ENCODE data around the gene ANKMY1. TPM values are rescaled to one million over a fixed set of nuclear protein-coding genes. Genes with fewer than 3 reads are reported as not detected.

ANKMY1 gene
- total and polyA plus RNA-seq, 2 experiments from 2014 or later: 2.3 to 8.9 TPM

DNA sequence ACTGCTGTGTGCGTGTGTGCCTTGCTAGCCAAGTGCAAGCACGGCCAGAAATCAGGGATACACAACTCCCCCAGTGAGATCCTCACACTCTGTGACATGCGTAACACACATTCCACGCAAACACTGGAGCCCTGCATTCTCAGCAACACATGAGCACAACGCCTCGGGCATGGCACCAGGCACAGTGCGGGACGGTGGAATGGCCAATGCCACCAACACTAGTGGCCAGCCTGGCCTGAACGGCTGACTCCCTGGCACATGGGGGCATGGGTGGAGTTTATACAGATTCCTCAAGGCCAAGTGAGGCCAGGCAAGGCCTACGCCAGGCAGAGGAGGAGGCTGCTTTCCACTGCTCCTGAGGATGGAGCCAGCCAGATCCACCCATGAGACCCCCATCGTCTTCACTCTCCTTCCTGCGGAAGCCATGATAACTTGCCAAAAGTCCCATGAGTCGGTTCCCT lies 56.2 kb downstream of the ANKMY1 start:
- Histone ChIP-seq H3K4me3 (no peak overlapping the region), H2AFZ (no peak overlapping the region), H3K36me3 (ENCODE audit: insufficient read depth) (no peaks in the 10 kb centered on the region), H3K4me1 (ENCODE audit: insufficient read depth) (no peaks in the 10 kb centered on the region), H3K9me2 (ENCODE audit: insufficient read depth) (peaks cover 3% of the 10 kb centered on the region; the same call in 1 of the 2 replicates), H3K79me2 (replicated peaks; ENCODE audit: insufficient read depth) (no peaks in the 10 kb centered on the region), H3K4me2 (no peak overlapping the region), H4K20me1 (replicated peaks; ENCODE audit: insufficient read depth) (no peaks in the 10 kb centered on the region), H3F3A (replicated peaks; ENCODE audit: low read depth) (no peaks in the 10 kb centered on the region), H3K27ac (ENCODE audit: low read depth) (no peak overlapping the region), H3K27me3 (ENCODE audit: insufficient read depth) (no peaks in the 10 kb centered on the region)
- Mint-ChIP-seq H3K9me3 (peaks cover 5% of the 10 kb centered on the region), H3K4me1 (no peaks in the 10 kb centered on the region), H3K27ac (no peak overlapping the region), H3K4me3 (no peak overlapping the region), H3K36me3 (ENCODE audit: low read depth) (no peaks in the 10 kb centered on the region), H3K27me3 (ENCODE audit: insufficient read depth, low read depth, poor library complexity) (peaks cover 9% of the 10 kb centered on the region)
- no peak for DNase-seq (ENCODE audit: low spot score)
- ATAC-seq: no peak
- TF ChIP-seq JUNB (IDR thresholded peaks at IDR 0.05; ENCODE audit: unreplicated experiment) (no peak), STAT1 (IDR thresholded peaks at IDR 0.05; ENCODE audit: unreplicated experiment) (no peak), ZNF114 (CRISPR knock-in tag; IDR thresholded peaks at IDR 0.05) (no peak), EZH2 (IDR thresholded peaks at IDR 0.05; ENCODE audit: low read depth, unreplicated experiment) (no peak), NANOG (IDR thresholded peaks at IDR 0.05; ENCODE audit: borderline replicate concordance) (no peak)
- TF ChIP-seq, protein P1, sequence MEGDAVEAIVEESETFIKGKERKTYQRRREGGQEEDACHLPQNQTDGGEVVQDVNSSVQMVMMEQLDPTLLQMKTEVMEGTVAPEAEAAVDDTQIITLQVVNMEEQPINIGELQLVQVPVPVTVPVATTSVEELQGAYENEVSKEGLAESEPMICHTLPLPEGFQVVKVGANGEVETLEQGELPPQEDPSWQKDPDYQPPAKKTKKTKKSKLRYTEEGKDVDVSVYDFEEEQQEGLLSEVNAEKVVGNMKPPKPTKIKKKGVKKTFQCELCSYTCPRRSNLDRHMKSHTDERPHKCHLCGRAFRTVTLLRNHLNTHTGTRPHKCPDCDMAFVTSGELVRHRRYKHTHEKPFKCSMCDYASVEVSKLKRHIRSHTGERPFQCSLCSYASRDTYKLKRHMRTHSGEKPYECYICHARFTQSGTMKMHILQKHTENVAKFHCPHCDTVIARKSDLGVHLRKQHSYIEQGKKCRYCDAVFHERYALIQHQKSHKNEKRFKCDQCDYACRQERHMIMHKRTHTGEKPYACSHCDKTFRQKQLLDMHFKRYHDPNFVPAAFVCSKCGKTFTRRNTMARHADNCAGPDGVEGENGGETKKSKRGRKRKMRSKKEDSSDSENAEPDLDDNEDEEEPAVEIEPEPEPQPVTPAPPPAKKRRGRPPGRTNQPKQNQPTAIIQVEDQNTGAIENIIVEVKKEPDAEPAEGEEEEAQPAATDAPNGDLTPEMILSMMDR (conservative IDR thresholded peaks at IDR 0.05; ENCODE audit: low read depth in 2 of 2): no peak
- TF ChIP-seq, protein P2, sequence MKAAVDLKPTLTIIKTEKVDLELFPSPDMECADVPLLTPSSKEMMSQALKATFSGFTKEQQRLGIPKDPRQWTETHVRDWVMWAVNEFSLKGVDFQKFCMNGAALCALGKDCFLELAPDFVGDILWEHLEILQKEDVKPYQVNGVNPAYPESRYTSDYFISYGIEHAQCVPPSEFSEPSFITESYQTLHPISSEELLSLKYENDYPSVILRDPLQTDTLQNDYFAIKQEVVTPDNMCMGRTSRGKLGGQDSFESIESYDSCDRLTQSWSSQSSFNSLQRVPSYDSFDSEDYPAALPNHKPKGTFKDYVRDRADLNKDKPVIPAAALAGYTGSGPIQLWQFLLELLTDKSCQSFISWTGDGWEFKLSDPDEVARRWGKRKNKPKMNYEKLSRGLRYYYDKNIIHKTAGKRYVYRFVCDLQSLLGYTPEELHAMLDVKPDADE (IDR thresholded peaks at IDR 0.05): no peak

DNA sequence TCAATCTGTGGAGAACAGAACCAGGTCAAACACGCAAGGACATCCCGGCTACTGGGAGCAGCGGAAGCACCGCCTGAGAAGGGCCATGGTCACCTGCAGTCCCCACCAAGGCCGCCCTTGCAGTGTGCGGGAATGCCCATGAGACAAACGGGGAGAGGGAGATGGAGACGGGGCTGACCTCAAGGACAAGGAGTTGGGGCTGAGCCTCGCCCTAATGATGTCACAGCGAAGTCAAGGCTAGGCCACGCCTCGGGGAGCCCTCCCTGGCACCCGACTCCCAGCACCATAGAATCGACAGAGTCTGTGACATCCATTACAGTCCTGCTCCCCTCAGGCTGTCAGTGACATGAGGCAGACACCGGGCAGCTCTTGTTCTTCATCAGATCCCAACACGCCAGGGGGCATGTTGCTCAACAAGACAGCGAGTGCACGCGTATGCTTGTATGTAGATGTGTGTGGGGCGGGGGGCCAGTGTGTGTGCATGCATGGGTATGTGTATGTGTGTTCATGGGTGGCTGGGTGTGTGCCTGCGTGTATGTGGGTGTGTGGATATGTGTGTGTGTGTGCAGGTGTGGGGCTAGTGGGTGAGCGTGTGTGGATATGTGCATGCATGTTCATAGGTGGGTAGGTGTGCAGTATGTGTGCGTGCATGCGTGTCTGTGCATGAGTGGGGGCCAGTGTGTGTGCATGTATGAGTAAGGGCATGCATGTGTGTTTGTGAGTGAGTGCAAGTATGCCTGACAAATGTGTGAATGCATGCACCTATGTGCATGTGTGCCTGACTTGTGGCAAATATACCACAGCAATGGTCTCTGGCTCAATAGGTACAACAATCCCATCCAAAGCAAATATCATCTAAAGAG lies 57.0 kb downstream of the ANKMY1 start:
- Histone ChIP-seq H3F3A (replicated peaks; ENCODE audit: low read depth) (no peaks in the 10 kb centered on the region), H3K4me1 (ENCODE audit: insufficient read depth) (no peaks in the 10 kb centered on the region), H3K27ac (ENCODE audit: low read depth) (no peak overlapping the region), H3K36me3 (ENCODE audit: insufficient read depth) (no peaks in the 10 kb centered on the region), H3K27me3 (ENCODE audit: insufficient read depth) (no peaks in the 10 kb centered on the region), H4K20me1 (replicated peaks; ENCODE audit: insufficient read depth) (no peaks in the 10 kb centered on the region), H3K4me3 (no peak overlapping the region), H2AFZ (no peak overlapping the region), H3K4me2 (no peak overlapping the region), H3K79me2 (replicated peaks; ENCODE audit: insufficient read depth) (no peaks in the 10 kb centered on the region), H3K9me2 (ENCODE audit: insufficient read depth) (peaks cover 6% of the 10 kb centered on the region; the same call in 1 of the 2 replicates)
- ATAC-seq (no peak), DNase-seq (ENCODE audit: low spot score) (no peak)
- Mint-ChIP-seq H3K27me3 (ENCODE audit: insufficient read depth, low read depth, poor library complexity) (peaks cover 9% of the 10 kb centered on the region), H3K36me3 (ENCODE audit: low read depth) (peaks cover 5% of the 10 kb centered on the region), H3K4me1 (no peaks in the 10 kb centered on the region), H3K27ac (no peak overlapping the region), H3K9me3 (peaks cover 13% of the 10 kb centered on the region), H3K4me3 (no peak overlapping the region)
- TF ChIP-seq, protein P3, sequence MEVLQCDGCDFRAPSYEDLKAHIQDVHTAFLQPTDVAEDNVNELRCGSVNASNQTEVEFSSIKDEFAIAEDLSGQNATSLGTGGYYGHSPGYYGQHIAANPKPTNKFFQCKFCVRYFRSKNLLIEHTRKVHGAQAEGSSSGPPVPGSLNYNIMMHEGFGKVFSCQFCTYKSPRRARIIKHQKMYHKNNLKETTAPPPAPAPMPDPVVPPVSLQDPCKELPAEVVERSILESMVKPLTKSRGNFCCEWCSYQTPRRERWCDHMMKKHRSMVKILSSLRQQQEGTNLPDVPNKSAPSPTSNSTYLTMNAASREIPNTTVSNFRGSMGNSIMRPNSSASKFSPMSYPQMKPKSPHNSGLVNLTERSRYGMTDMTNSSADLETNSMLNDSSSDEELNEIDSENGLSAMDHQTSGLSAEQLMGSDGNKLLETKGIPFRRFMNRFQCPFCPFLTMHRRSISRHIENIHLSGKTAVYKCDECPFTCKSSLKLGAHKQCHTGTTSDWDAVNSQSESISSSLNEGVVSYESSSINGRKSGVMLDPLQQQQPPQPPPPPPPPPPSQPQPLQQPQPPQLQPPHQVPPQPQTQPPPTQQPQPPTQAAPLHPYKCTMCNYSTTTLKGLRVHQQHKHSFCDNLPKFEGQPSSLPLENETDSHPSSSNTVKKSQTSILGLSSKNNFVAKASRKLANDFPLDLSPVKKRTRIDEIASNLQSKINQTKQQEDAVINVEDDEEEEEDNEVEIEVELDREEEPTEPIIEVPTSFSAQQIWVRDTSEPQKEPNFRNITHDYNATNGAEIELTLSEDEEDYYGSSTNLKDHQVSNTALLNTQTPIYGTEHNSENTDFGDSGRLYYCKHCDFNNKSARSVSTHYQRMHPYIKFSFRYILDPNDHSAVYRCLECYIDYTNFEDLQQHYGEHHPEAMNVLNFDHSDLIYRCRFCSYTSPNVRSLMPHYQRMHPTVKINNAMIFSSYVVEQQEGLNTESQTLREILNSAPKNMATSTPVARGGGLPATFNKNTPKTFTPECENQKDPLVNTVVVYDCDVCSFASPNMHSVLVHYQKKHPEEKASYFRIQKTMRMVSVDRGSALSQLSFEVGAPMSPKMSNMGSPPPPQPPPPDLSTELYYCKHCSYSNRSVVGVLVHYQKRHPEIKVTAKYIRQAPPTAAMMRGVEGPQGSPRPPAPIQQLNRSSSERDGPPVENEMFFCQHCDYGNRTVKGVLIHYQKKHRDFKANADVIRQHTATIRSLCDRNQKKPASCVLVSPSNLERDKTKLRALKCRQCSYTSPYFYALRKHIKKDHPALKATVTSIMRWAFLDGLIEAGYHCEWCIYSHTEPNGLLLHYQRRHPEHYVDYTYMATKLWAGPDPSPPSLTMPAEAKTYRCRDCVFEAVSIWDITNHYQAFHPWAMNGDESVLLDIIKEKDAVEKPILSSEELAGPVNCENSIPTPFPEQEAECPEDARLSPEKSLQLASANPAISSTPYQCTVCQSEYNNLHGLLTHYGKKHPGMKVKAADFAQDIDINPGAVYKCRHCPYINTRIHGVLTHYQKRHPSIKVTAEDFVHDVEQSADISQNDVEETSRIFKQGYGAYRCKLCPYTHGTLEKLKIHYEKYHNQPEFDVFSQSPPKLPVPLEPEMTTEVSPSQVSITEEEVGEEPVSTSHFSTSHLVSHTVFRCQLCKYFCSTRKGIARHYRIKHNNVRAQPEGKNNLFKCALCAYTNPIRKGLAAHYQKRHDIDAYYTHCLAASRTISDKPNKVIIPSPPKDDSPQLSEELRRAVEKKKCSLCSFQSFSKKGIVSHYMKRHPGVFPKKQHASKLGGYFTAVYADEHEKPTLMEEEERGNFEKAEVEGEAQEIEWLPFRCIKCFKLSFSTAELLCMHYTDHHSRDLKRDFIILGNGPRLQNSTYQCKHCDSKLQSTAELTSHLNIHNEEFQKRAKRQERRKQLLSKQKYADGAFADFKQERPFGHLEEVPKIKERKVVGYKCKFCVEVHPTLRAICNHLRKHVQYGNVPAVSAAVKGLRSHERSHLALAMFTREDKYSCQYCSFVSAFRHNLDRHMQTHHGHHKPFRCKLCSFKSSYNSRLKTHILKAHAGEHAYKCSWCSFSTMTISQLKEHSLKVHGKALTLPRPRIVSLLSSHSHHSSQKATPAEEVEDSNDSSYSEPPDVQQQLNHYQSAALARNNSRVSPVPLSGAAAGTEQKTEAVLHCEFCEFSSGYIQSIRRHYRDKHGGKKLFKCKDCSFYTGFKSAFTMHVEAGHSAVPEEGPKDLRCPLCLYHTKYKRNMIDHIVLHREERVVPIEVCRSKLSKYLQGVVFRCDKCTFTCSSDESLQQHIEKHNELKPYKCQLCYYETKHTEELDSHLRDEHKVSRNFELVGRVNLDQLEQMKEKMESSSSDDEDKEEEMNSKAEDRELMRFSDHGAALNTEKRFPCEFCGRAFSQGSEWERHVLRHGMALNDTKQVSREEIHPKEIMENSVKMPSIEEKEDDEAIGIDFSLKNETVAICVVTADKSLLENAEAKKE (CRISPR knock-in tag; IDR thresholded peaks at IDR 0.05): no peak
- TF ChIP-seq, protein P2 (IDR thresholded peaks at IDR 0.05): no peak
- TF ChIP-seq STAT1 (IDR thresholded peaks at IDR 0.05; ENCODE audit: unreplicated experiment) (no peak), ZNF331 (CRISPR knock-in tag; IDR thresholded peaks at IDR 0.05; ENCODE audit: low read depth) (no peak), NANOG (IDR thresholded peaks at IDR 0.05; ENCODE audit: borderline replicate concordance) (no peak), POLR2AphosphoS5 (IDR thresholded peaks at IDR 0.05; ENCODE audit: low read depth) (no peak), JUNB (IDR thresholded peaks at IDR 0.05; ENCODE audit: unreplicated experiment) (no peak)
